Right lobe of liver (tissue), 6 donors: ENCODE data around the gene AASDH. TPM values are rescaled to one million over a fixed set of nuclear protein-coding genes. Genes with fewer than 3 reads are reported as not detected.

Experiments
- ATAC-seq, 4 donors: fragments of 200-7000 bp; cut with Tn5 transposase; one replicate each; pipeline ENCODE4 v1.9.1; 2020; ENCODE audit warnings: mild to moderate bottlenecking in 4 of 4, moderate library complexity in 4 of 4
- DNase-seq, 3 donors: peaks; one replicate each; pipeline ENCODE4 v3.0.0-alpha.2; 2020
- H3K27ac ChIP-seq, 3 donors: fragments of 200-600 bp; one replicate each; pipeline ENCODE4 v1.8.0; 2022
- H3K27me3 ChIP-seq, 2 donors: fragments of 200-600 bp; one replicate each; pipeline ENCODE4 v1.8.0; 2022
- H3K36me3 ChIP-seq, 4 donors: fragments of 200-600 bp; sonication (generic) in 1 of 4; one replicate each; pipeline versions ENCODE4 v1.5.1 to v1.8.0; 2017 to 2022; ENCODE audit warnings: control low read depth in 1 of 4
- H3K4me1 ChIP-seq, 4 donors: fragments of 200-600 bp; sonication (generic) in 1 of 4; one replicate each; pipeline versions ENCODE4 v1.5.1 to v1.8.0; 2017 to 2022; ENCODE audit warnings: control low read depth in 1 of 4
- H3K4me3 ChIP-seq, 3 donors: fragments of 200-600 bp; one replicate each; pipeline ENCODE4 v1.8.0; 2022
- H3K9me3 ChIP-seq, 4 donors: fragments of 200-600 bp; sonication (generic) in 1 of 4; one replicate each; pipeline versions ENCODE4 v1.5.1 to v1.8.0; 2017 to 2022; ENCODE audit warnings: control low read depth in 1 of 4
- POLR2A ChIP-seq: fragments of 450-650 bp; IDR thresholded peaks from one replicate; pipeline ENCODE4 v1.6.1; 2017; ENCODE audit warnings: antibody characterized with exemption, mild to moderate bottlenecking
- WGBS: methylation state at CpG from one replicate; pipeline ENCODE4 v1.1.6; 2018; ENCODE audit warnings: low coverage, low lambda C conversion rate; ENCODE audit not compliant: insufficient coverage; ENCODE audit errors: missing lambda C conversion rate; 5-methylcytosine and 5-hydroxymethylcytosine counted together
- intact Hi-C, 2 donors: fragments of 100-400 bp; cut with DNase I; formaldehyde crosslinking; loops; one replicate each; pipeline versions ENCODE4 v1.11.2 to v1.14.1; 2022
- total RNA-seq, 6 experiments: library from RNA; depleted of rRNA in 2 of 6; stranded (reverse); fragments of >200 nt in 2 of 6; fragmentation: NEBNext Ultra II Directional in 3 of 6; extraction: Animal tissue kit (Norgen Biotek cat#: 25700) in 3 of 6; gene quantifications; one replicate each; pipeline versions ENCODE4 v1.1.0 to v1.2.4, GENCODE V29; 2016 to 2023
- TF ChIP-seq, protein P1 (sequence below), 4 donors: fragments of 200-600 bp in 3 of 4; fragments of 450-650 bp in 1 of 4; IDR thresholded peaks; one replicate each; pipeline versions ENCODE4 v1.5.1 to v1.8.0; 2016 to 2022; ENCODE audit warnings: antibody characterized with exemption in 4 of 4, mild to moderate bottlenecking in 2 of 4
- donor health status: DM: no; HTN: yes; CAD: no.
- donor health status: DM: no; HTN: no; CAD: no.
- donor health status: DM: no; HTN: no; CAD: no.
- donor health status: DM: no; HTN: yes; CAD: no.
- donor health status: DM: no; HTN: yes; CAD: no.

Gene AASDH
- total RNA-seq, 6 experiments from 2014 or later: 4.8 to 10.1 (median 5.5) TPM

GRCh38 chr4:56301997-56302496 is 85.2 kb downstream of the AASDH start:
- intact Hi-C loops: loop anchor here in 1 of 2 donors (10.0 kb wide), 1 partner anchor 357 kb away; the partner anchor contains the start of gene CEP135
- no peaks in the 10 kb centered on the region for H3K4me1 ChIP-seq
- no peak overlapping the region for H3K4me3 ChIP-seq
- H3K9me3 ChIP-seq: no peaks in the 10 kb centered on the region
- no peak overlapping the region for H3K27ac ChIP-seq
- no peaks in the 10 kb centered on the region for H3K27me3 ChIP-seq
- 70% methylated on average over 5 of the region's 8 CpGs for WGBS
- H3K36me3 ChIP-seq: no peaks in the 10 kb centered on the region
- ATAC-seq (no peak), DNase-seq (no peak)
- TF ChIP-seq, protein P1, sequence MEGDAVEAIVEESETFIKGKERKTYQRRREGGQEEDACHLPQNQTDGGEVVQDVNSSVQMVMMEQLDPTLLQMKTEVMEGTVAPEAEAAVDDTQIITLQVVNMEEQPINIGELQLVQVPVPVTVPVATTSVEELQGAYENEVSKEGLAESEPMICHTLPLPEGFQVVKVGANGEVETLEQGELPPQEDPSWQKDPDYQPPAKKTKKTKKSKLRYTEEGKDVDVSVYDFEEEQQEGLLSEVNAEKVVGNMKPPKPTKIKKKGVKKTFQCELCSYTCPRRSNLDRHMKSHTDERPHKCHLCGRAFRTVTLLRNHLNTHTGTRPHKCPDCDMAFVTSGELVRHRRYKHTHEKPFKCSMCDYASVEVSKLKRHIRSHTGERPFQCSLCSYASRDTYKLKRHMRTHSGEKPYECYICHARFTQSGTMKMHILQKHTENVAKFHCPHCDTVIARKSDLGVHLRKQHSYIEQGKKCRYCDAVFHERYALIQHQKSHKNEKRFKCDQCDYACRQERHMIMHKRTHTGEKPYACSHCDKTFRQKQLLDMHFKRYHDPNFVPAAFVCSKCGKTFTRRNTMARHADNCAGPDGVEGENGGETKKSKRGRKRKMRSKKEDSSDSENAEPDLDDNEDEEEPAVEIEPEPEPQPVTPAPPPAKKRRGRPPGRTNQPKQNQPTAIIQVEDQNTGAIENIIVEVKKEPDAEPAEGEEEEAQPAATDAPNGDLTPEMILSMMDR (IDR thresholded peaks at IDR 0.05): no peak
- no peak for TF ChIP-seq POLR2A

DNA sequence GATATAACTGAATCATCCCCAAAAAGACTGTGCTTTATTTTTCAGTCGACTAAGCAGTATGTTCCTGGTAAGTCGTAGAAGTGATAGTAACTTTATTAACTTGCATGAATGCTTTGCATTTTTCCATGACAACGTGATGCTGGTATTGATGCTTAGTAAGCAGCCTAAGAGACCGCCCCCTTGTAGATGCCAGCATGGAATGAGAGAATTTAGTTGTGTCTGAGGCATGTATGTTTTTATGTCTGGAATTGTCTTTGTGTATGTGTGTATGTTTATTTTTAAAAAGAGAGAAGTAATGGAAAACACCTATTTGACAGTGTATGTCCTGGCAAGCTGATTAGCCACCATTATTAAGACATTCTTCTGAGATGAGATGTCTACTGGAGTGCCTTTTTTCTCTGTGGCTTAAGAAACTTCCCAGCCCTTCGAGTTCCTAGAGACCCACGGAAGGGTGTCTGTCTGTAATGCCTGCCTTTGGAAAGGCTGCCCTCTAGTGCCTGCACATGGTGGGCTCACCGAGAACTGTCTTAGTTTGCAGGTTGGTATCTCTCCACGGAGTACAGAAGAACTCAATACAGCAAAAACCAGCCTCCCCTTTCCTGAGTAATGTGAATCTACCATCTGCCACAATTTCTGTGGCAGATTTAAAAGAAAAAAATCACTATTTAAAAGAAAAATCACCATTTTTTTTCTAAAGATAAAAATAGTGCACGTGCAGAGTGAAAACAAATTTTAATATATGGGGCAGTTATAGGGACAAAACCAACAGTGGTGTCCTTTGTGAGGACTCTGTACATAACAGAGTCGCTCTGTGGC is 85.9 kb downstream of the AASDH start:
- ATAC-seq (peak; percentile 98 to 100 (median 99)), DNase-seq (peak; percentile 63 to 73 (median 68))
- Histone ChIP-seq H3K27me3 (no peaks in the 10 kb centered on the region), H3K4me3 (no peak overlapping the region), H3K36me3 (no peaks in the 10 kb centered on the region), H3K9me3 (no peaks in the 10 kb centered on the region), H3K4me1 (no peaks in the 10 kb centered on the region), H3K27ac (no peak overlapping the region)
- intact Hi-C loops: loop anchor here in 1 of 2 donors (10.0 kb wide), 1 partner anchor 357 kb away; the partner anchor contains the start of gene CEP135
- WGBS: 17% methylated on average over 10 of the region's 10 CpGs
- no peak for TF ChIP-seq POLR2A
- TF ChIP-seq, protein P1 (IDR thresholded peaks at IDR 0.05): peak; percentile 73 to 92 (median 90)

GRCh38 chr4:56298236-56298635 is 89.1 kb downstream of the AASDH start:
- intact Hi-C loops: no loop called here
- Histone ChIP-seq H3K4me3 (no peak overlapping the region), H3K27me3 (no peaks in the 10 kb centered on the region), H3K36me3 (no peaks in the 10 kb centered on the region), H3K27ac (no peak overlapping the region), H3K4me1 (no peaks in the 10 kb centered on the region), H3K9me3 (no peaks in the 10 kb centered on the region)
- 53% methylated on average over 3 of the region's 3 CpGs for WGBS
- ATAC-seq (no peak), DNase-seq (no peak)
- TF ChIP-seq POLR2A: no peak
- TF ChIP-seq, protein P1 (IDR thresholded peaks at IDR 0.05): no peak

DNA sequence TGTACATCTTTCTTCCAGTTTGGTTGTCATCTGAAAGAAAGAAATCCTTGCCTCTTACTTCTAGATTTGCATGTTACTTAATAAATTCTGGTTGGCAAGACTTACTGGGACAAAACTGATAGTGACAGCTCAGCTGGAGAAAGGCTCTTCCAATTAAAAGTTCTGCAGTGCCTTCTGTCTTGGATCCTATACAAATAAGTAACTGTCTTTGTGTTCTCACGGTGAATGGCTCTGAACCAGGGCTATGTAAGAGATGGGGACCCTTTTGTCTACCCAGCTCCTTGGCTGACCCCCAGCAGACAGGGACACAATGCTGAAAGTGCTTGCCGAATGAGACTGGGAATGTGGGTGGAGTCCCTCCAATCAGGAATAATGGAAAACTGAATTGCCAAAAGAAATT is 89.5 kb downstream of the AASDH start:
- DNase-seq (no peak), ATAC-seq (no peak)
- Histone ChIP-seq H3K27me3 (no peaks in the 10 kb centered on the region), H3K27ac (no peak overlapping the region), H3K9me3 (no peaks in the 10 kb centered on the region), H3K36me3 (no peaks in the 10 kb centered on the region), H3K4me1 (no peaks in the 10 kb centered on the region), H3K4me3 (no peak overlapping the region)
- 61% methylated on average over 2 of the region's 2 CpGs for WGBS
- intact Hi-C loops: no loop called here
- TF ChIP-seq POLR2A: no peak
- TF ChIP-seq, protein P1 (IDR thresholded peaks at IDR 0.05): no peak
